Hepatocyte (in vitro differentiated cells): Measurements from ENCODE around the gene UBXN11. TPM values are rescaled to one million over a fixed set of nuclear protein-coding genes. Genes with fewer than 3 reads are reported as not detected.

Source experiments
- DNase-seq: peaks from one replicate; pipeline ENCODE4 v3.0.0-alpha.2; 2016; ENCODE audit warnings: low spot score
- H2AFZ ChIP-seq: fragments of 200-600 bp; sonication (generic); 2 replicates; pipeline ENCODE4 v1.6.0; 2016; ENCODE audit warnings: antibody characterized with exemption, mild to moderate bottlenecking
- H3K27ac ChIP-seq: fragments of 200-600 bp; sonication (generic); 2 replicates; pipeline ENCODE4 v1.5.1; 2016; ENCODE audit warnings: mild to moderate bottlenecking
- H3K27me3 ChIP-seq: fragments of 200-600 bp; sonication (generic); 2 replicates; pipeline ENCODE4 v1.6.1; 2016
- H3K36me3 ChIP-seq: fragments of 200-600 bp; sonication (generic); replicated peaks from 2 replicates; pipeline ENCODE4 v1.5.1; 2016; ENCODE audit warnings: low read depth; ENCODE audit not compliant: insufficient read depth
- H3K4me1 ChIP-seq: fragments of 200-600 bp; sonication (generic); 2 replicates; pipeline ENCODE4 v1.5.1; 2016; ENCODE audit warnings: mild to moderate bottlenecking, moderate library complexity; ENCODE audit not compliant: insufficient read depth
- H3K4me2 ChIP-seq: fragments of 200-600 bp; sonication (generic); 2 replicates; pipeline ENCODE4 v1.6.0; 2016
- H3K4me3 ChIP-seq: fragments of 200-600 bp; sonication (generic); 2 replicates; pipeline ENCODE4 v1.5.1; 2016; ENCODE audit warnings: mild to moderate bottlenecking
- H3K79me2 ChIP-seq: fragments of 200-600 bp; sonication (generic); 2 replicates; pipeline ENCODE4 v1.6.0; 2017; ENCODE audit warnings: mild to moderate bottlenecking
- H3K9me2 ChIP-seq: fragments of 200-600 bp; sonication (generic); replicated peaks from 2 replicates; pipeline ENCODE4 v1.6.0; 2017; ENCODE audit warnings: mild to moderate bottlenecking; ENCODE audit not compliant: insufficient read depth
- H3K9me3 ChIP-seq: fragments of 200-600 bp; sonication (generic); 2 replicates; pipeline ENCODE4 v1.5.1; 2016; ENCODE audit warnings: low read depth, mild to moderate bottlenecking
- H4K20me1 ChIP-seq: fragments of 200-600 bp; sonication (generic); 2 replicates; pipeline ENCODE4 v1.6.0; 2016; ENCODE audit warnings: mild to moderate bottlenecking; ENCODE audit not compliant: insufficient read depth, poor library complexity, severe bottlenecking
- CTCF ChIP-seq: fragments of 200-600 bp; sonication (generic); IDR thresholded peaks from 2 replicates; pipeline ENCODE4 v1.5.1; 2016; ENCODE audit warnings: antibody characterized with exemption, mild to moderate bottlenecking; ENCODE audit not compliant: poor library complexity
- EZH2 ChIP-seq: fragments of 200-600 bp; sonication (generic); IDR thresholded peaks from 2 replicates; pipeline ENCODE4 v1.6.1; 2016; ENCODE audit warnings: antibody characterized with exemption, mild to moderate bottlenecking, borderline replicate concordance
- EZH2phosphoT487 ChIP-seq: fragments of 200-600 bp; sonication (generic); IDR thresholded peaks from one replicate; pipeline ENCODE4 v1.6.1; 2018; ENCODE audit warnings: antibody characterized with exemption, mild to moderate bottlenecking, low read depth, moderate library complexity; ENCODE audit not compliant: unreplicated experiment, severe bottlenecking
- WGBS: methylation state at CpG from one replicate; pipeline ENCODE4 v1.1.6; 2016; ENCODE audit warnings: low lambda C conversion rate; ENCODE audit errors: missing lambda C conversion rate; 5-methylcytosine and 5-hydroxymethylcytosine counted together
- polyA plus RNA-seq: library from polyadenylated mRNA; unstranded; fragments of >200 nt; fragmentation: Nextera tagmentation; extraction: Ambion mirVana; gene quantifications from 2 replicates; pipeline ENCODE4 v1.2.1, GENCODE V29; 2016
- total RNA-seq: library from RNA; depleted of rRNA; stranded (reverse); fragments of >200 nt; gene quantifications from 2 replicates; pipeline ENCODE4 v1.2.3, GENCODE V29; 2014

Gene UBXN11
- total and polyA plus RNA-seq, 2 experiments from 2014 or later, result 3.1 to 17.1 TPM

GRCh38 chr1:26280333-26281042 is 25.9 kb downstream of the UBXN11 start:
- Histone ChIP-seq H3K4me3 (peak overlapping the region; percentile 93), H3K79me2 (peaks cover 19% of the 10 kb centered on the region), H2AFZ (peak overlapping the region; percentile 41), H3K27me3 (no peaks in the 10 kb centered on the region), H3K4me1 (peaks cover 62% of the 10 kb centered on the region), H3K27ac (peak overlapping the region; percentile 94), H3K4me2 (peak overlapping the region; percentile 93), H4K20me1 (no peaks in the 10 kb centered on the region), H3K36me3 (no peaks in the 10 kb centered on the region), H3K9me2 (no peaks in the 10 kb centered on the region), H3K9me3 (no peaks in the 10 kb centered on the region)
- TF ChIP-seq EZH2, result no peak
- no peak for TF ChIP-seq EZH2phosphoT487
- no peak for TF ChIP-seq CTCF
- DNase-seq, result peak; percentile 53
- 81% methylated on average over 9 of the region's 20 CpGs for WGBS

- H3K9me3 ChIP-seq, result no peaks in the 10 kb centered on the region
- no peaks in the 10 kb centered on the region for H4K20me1 ChIP-seq
- H3K4me1 ChIP-seq, result peaks cover 61% of the 10 kb centered on the region
- H3K36me3 ChIP-seq, result no peaks in the 10 kb centered on the region
- no peak for TF ChIP-seq EZH2
- TF ChIP-seq CTCF, result peak; percentile 55
- H3K79me2 ChIP-seq, result peaks cover 19% of the 10 kb centered on the region
- no peaks in the 10 kb centered on the region for H3K9me2 ChIP-seq
- H3K27me3 ChIP-seq, result no peaks in the 10 kb centered on the region
- H3K4me3 ChIP-seq, result peak within 1 kb of the TSS; percentile 93
- peak within 1 kb of the TSS; percentile 93 for H3K4me2 ChIP-seq
- H3K27ac ChIP-seq, result peak within 1 kb of the TSS; percentile 94
- H2AFZ ChIP-seq, result peak within 1 kb of the TSS; percentile 41
- DNase-seq, result peak; percentile 94
- 3% methylated on average over 54 of the region's 66 CpGs for WGBS
Observed at GRCh38 chr1:26279456-26280332, 26.7 kb downstream of the UBXN11 start, which contains the start of gene SH3BGRL3. SH3BGRL3 (plus strand) TSS chr1:26280086; CDS start chr1:26280156, 70 bp downstream.

GRCh38 chr1:26278724-26279455 is 27.5 kb downstream of the UBXN11 start:
- peak overlapping the region; percentile 93 for H3K4me3 ChIP-seq
- H3K36me3 ChIP-seq, result no peaks in the 10 kb centered on the region
- peaks cover 58% of the 10 kb centered on the region for H3K4me1 ChIP-seq
- DNase-seq, result peak; percentile 66
- peak overlapping the region; percentile 93 for H3K4me2 ChIP-seq
- H3K79me2 ChIP-seq, result peaks cover 19% of the 10 kb centered on the region
- H3K9me2 ChIP-seq, result no peaks in the 10 kb centered on the region
- H3K9me3 ChIP-seq, result no peaks in the 10 kb centered on the region
- no peak for TF ChIP-seq CTCF
- TF ChIP-seq EZH2phosphoT487, result no peak
- no peak for TF ChIP-seq EZH2
- H2AFZ ChIP-seq, result no peak overlapping the region
- no peaks in the 10 kb centered on the region for H4K20me1 ChIP-seq
- no peaks in the 10 kb centered on the region for H3K27me3 ChIP-seq
- WGBS, result 65% methylated on average over 9 of the region's 9 CpGs
- H3K27ac ChIP-seq, result peak overlapping the region; percentile 94
